Lower leg skin (tissue), 4 donors: ENCODE data around the gene PLCG1. TPM values are rescaled to one million over a fixed set of nuclear protein-coding genes. Genes with fewer than 3 reads are reported as not detected.

ENCODE experiments used
- DNase-seq, 2 donors: peaks; one replicate each; pipeline ENCODE4 v3.0.0-alpha.2; 2019; ENCODE audit warnings: low spot score in 2 of 2
- H3K4me3 ChIP-seq: fragments of 200-600 bp; sonication (generic); 2 replicates; pipeline ENCODE4 v1.5.1; 2017; ENCODE audit warnings: mild to moderate bottlenecking, low read depth; ENCODE audit not compliant: poor library complexity, severe bottlenecking
- POLR2A ChIP-seq, 2 donors: fragments of 450-650 bp; IDR thresholded peaks; one replicate each; pipeline ENCODE4 v1.6.1; 2016 to 2017; ENCODE audit warnings: antibody characterized with exemption in 2 of 2, mild to moderate bottlenecking in 1 of 2, moderate library complexity in 1 of 2
- WGBS, 2 donors: methylation state at CpG; one replicate each; pipeline ENCODE4 v1.1.5; 2018; 5-methylcytosine and 5-hydroxymethylcytosine counted together
- intact Hi-C: fragments of 100-400 bp; cut with DNase I; formaldehyde crosslinking; loops from one replicate; pipeline ENCODE4 v1.15.0; 2023; ENCODE audit warnings: low total_unique reads
- total RNA-seq, 4 donors: library from RNA; depleted of rRNA; stranded (reverse); fragments of >200 nt; gene quantifications; one replicate each; pipeline ENCODE4 v1.1.0, GENCODE V29; 2016
- TF ChIP-seq, protein P1 (sequence below), 3 donors: fragments of 450-650 bp; IDR thresholded peaks; one replicate each; pipeline ENCODE4 v1.5.1; 2016; ENCODE audit warnings: antibody characterized with exemption in 3 of 3, mild to moderate bottlenecking in 3 of 3, moderate library complexity in 2 of 3

Gene PLCG1
- total RNA-seq, 4 donors from 2014 or later = 59.0 to 138 (median 72.5) TPM

- TF ChIP-seq POLR2A (IDR thresholded peaks at IDR 0.05) = no peak
- TF ChIP-seq, protein P1, sequence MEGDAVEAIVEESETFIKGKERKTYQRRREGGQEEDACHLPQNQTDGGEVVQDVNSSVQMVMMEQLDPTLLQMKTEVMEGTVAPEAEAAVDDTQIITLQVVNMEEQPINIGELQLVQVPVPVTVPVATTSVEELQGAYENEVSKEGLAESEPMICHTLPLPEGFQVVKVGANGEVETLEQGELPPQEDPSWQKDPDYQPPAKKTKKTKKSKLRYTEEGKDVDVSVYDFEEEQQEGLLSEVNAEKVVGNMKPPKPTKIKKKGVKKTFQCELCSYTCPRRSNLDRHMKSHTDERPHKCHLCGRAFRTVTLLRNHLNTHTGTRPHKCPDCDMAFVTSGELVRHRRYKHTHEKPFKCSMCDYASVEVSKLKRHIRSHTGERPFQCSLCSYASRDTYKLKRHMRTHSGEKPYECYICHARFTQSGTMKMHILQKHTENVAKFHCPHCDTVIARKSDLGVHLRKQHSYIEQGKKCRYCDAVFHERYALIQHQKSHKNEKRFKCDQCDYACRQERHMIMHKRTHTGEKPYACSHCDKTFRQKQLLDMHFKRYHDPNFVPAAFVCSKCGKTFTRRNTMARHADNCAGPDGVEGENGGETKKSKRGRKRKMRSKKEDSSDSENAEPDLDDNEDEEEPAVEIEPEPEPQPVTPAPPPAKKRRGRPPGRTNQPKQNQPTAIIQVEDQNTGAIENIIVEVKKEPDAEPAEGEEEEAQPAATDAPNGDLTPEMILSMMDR (IDR thresholded peaks at IDR 0.05) = no peak
- H3K4me3 ChIP-seq = no peak overlapping the region
- 92% methylated on average over 9 to 10 of the region's 10 CpGs for WGBS, 2 donors
- intact Hi-C loops = loop anchor here (5.0 kb wide), 1 partner anchor 751 kb away; no protein-coding TSS in a partner anchor
- DNase-seq = peak in 1 of 2 donors; percentile 76
Observed at GRCh38 chr20:41168281-41169161, 31.2 kb downstream of the PLCG1 start.

- H3K4me3 ChIP-seq = no peak overlapping the region
- TF ChIP-seq POLR2A (IDR thresholded peaks at IDR 0.05) = no peak
- TF ChIP-seq, protein P1 (IDR thresholded peaks at IDR 0.05) = no peak
- DNase-seq = peak in 1 of 2 donors; percentile 73
- 86% methylated on average over 9 of the region's 9 CpGs for WGBS, 2 donors
- intact Hi-C loops = loop anchor here (5.0 kb wide), 1 partner anchor 752 kb away; no protein-coding TSS in a partner anchor
Observed at GRCh38 chr20:41169162-41169690, 31.9 kb downstream of the PLCG1 start.

DNA sequence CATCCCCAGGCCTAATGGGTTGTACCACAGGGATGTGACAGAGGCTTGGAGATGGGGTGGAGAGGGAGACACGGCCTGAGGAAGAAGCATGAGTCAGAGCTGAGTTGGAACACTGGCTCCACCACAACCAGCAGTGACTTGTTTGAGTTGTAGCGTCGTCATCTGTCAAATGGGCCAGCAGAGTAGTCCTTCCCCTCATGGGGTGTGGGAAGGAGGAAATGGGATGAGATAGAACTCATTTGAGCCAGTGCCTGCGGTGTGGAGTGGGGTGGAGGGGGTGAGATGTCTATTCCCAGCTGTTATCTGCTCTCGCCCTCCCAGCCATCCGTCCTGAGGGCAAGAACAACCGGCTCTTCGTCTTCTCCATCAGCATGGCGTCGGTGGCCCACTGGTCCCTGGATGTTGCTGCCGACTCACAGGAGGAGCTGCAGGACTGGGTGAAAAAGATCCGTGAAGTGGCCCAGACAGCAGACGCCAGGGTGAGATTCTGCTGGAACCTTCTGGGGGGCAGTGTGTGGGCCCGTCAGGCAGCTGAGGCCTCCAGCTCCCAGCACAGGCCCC lies 32.5 kb downstream of the PLCG1 start:
- no peak for TF ChIP-seq POLR2A (IDR thresholded peaks at IDR 0.05)
- TF ChIP-seq, protein P1 (IDR thresholded peaks at IDR 0.05) = no peak
- no peak overlapping the region for H3K4me3 ChIP-seq
- intact Hi-C loops = loop anchor here (5.0 to 10.0 kb wide), 3 partner anchors 75 to 753 kb away; partner anchors contain the start of gene LPIN3
- 75 to 77% methylated on average over 12 to 14 of the region's 14 CpGs for WGBS, 2 donors
- peak in 1 of 2 donors; percentile 79 for DNase-seq

GRCh38 chr20:41170386-41171105 lies 33.2 kb downstream of the PLCG1 start:
- 92 to 93% methylated on average over 6 of the region's 6 CpGs for WGBS, 2 donors
- no peak overlapping the region for H3K4me3 ChIP-seq
- TF ChIP-seq, protein P1 (IDR thresholded peaks at IDR 0.05) = no peak
- no peak for TF ChIP-seq POLR2A (IDR thresholded peaks at IDR 0.05)
- intact Hi-C loops = loop anchor here (5.0 to 10.0 kb wide), 2 partner anchors 74 to 172 kb away; partner anchors contain the start of gene LPIN3
- peak in 1 of 2 donors; percentile 80 for DNase-seq

DNA sequence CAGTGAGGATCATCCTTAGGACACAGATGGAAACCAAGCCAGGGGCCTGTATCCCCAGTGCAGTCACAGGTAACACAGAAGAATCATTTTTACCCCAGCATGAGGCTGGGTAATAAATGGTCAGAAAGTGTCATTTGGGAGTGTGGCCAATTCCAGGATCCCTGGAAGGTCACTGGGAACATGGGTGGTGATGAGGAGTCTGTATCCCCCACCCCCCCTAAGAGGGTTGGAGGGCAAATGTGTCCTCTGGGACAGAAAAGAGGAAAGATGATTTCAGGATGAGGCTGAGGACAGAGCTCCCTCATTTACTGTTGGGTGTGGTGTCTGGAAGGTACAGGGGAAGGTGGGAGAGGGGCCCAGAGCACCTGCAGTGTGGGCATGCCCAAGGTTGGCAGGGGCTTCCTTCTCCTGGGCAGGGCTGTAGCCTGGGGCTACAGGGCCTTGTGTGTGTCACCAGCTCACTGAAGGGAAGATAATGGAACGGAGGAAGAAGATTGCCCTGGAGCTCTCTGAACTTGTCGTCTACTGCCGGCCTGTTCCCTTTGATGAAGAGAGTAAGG lies 34.5 kb downstream of the PLCG1 start:
- no peak for TF ChIP-seq POLR2A (IDR thresholded peaks at IDR 0.05)
- TF ChIP-seq, protein P1 (IDR thresholded peaks at IDR 0.05) = no peak
- H3K4me3 ChIP-seq = no peak overlapping the region
- intact Hi-C loops = loop anchor here (5.0 to 10.0 kb wide), 2 partner anchors 73 to 170 kb away; partner anchors contain the start of gene LPIN3
- 36 to 52% methylated on average over 3 of the region's 3 CpGs for WGBS, 2 donors
- peak in 1 of 2 donors; percentile 74 for DNase-seq
